ENCODE measurements around the gene ZKSCAN4. TPM values are rescaled to one million over a fixed set of nuclear protein-coding genes. Genes with fewer than 3 reads are reported as not detected.

ZKSCAN4 gene
- total and polyA plus RNA-seq, 2 donors (not counting 1 experiment from before 2014, with no cell fraction given), result 3.0 to 12.1 TPM

DNA sequence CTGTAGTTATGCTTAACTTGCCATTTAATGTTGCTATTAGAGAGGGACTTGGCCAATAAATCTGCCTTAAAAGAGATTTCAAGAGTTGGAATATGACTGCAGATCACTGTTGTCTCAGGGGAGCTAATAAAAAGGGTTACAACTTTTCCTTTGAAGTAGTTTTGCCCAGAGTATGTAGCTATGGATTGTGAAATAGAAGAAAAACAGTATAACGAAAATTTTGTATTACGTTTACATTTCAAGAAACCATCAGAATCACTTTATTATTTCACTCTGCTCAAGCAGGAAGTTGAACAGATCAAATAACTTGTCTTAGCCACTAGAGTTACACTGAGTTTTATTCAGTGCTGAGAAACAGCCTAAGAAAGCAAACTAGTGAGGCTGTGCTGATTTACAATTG is 11.9 kb upstream of the ZKSCAN4 start:
- H3K9me3 ChIP-seq (ENCODE audit: control extremely low read depth in 1 of 3, control insufficient read depth in 2 of 3, insufficient read depth in 1 of 3, low read length in 2 of 3), result peaks cover 0 to 8% (median 6%) of the 10 kb centered on the region in 3 donors
- no peaks in the 10 kb centered on the region for H3K36me3 ChIP-seq (replicated peaks in 1 of 2; ENCODE audit: control extremely low read depth in 1 of 2, control insufficient read depth in 1 of 2, extremely low read depth in 1 of 2, insufficient read depth in 2 of 2, low read length in 1 of 2)
- H3K4me1 ChIP-seq (ENCODE audit: control insufficient read depth in 2 of 2, insufficient read depth in 2 of 2, low read length in 2 of 2), result peaks cover 15 to 18% of the 10 kb centered on the region in 2 donors
- H4K20me1 ChIP-seq (ENCODE audit: control insufficient read depth, insufficient read depth, low read length, poor library complexity, severe bottlenecking), result no peaks in the 10 kb centered on the region
- Mint-ChIP-seq H3K27ac (no peak overlapping the region), H3K27me3 (no peaks in the 10 kb centered on the region), H3K4me1 (peaks cover 6% of the 10 kb centered on the region), H3K9me3 (ENCODE audit: insufficient read depth) (no peaks in the 10 kb centered on the region), H3K4me3 (no peak overlapping the region)
- H3K9ac ChIP-seq (ENCODE audit: low read length), result no peak overlapping the region
- ChIA-PET POLR2A (no interaction called here), CTCF (no interaction called here)
- WGBS (ENCODE audit: insufficient coverage), result no CpG with 5 or more reads among the region's 2 CpGs
- H3K4me3 ChIP-seq (ENCODE audit: control extremely low read depth in 1 of 5, extremely low read depth in 1 of 5, insufficient read depth in 1 of 5, low read depth in 2 of 5, low read length in 4 of 5), result no peak overlapping the region
- H3K79me2 ChIP-seq (ENCODE audit: control insufficient read depth, insufficient read depth, low read length), result peaks cover 24% of the 10 kb centered on the region
- TF ChIP-seq EZH2 (IDR thresholded peaks at IDR 0.05; ENCODE audit: borderline replicate concordance, insufficient read depth, low read depth, low read length, poor library complexity, severe bottlenecking), result no peak
- TF ChIP-seq, protein P1, sequence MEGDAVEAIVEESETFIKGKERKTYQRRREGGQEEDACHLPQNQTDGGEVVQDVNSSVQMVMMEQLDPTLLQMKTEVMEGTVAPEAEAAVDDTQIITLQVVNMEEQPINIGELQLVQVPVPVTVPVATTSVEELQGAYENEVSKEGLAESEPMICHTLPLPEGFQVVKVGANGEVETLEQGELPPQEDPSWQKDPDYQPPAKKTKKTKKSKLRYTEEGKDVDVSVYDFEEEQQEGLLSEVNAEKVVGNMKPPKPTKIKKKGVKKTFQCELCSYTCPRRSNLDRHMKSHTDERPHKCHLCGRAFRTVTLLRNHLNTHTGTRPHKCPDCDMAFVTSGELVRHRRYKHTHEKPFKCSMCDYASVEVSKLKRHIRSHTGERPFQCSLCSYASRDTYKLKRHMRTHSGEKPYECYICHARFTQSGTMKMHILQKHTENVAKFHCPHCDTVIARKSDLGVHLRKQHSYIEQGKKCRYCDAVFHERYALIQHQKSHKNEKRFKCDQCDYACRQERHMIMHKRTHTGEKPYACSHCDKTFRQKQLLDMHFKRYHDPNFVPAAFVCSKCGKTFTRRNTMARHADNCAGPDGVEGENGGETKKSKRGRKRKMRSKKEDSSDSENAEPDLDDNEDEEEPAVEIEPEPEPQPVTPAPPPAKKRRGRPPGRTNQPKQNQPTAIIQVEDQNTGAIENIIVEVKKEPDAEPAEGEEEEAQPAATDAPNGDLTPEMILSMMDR (IDR thresholded peaks at IDR 0.05), result no peak
- H2AFZ ChIP-seq (ENCODE audit: insufficient read depth, low read depth, low read length, poor library complexity, severe bottlenecking), result no peak overlapping the region
- DNase-seq, result no peak
- peaks cover 0 to 7% (median 0%) of the 10 kb centered on the region in 4 experiments for H3K27me3 ChIP-seq (replicated peaks in 1 of 4; ENCODE audit: control extremely low read depth in 1 of 4, control insufficient read depth in 3 of 4, insufficient read depth in 4 of 4, low read length in 3 of 4)
- intact Hi-C loops (cut with micrococcal nuclease), result no loop called here
- H3K4me2 ChIP-seq (replicated peaks; ENCODE audit: low read depth, low read length, poor library complexity, severe bottlenecking), result no peak overlapping the region
- H3K27ac ChIP-seq (ENCODE audit: low read length in 2 of 2), result no peak overlapping the region
- ATAC-seq (ENCODE audit: low read depth), result no peak

DNA sequence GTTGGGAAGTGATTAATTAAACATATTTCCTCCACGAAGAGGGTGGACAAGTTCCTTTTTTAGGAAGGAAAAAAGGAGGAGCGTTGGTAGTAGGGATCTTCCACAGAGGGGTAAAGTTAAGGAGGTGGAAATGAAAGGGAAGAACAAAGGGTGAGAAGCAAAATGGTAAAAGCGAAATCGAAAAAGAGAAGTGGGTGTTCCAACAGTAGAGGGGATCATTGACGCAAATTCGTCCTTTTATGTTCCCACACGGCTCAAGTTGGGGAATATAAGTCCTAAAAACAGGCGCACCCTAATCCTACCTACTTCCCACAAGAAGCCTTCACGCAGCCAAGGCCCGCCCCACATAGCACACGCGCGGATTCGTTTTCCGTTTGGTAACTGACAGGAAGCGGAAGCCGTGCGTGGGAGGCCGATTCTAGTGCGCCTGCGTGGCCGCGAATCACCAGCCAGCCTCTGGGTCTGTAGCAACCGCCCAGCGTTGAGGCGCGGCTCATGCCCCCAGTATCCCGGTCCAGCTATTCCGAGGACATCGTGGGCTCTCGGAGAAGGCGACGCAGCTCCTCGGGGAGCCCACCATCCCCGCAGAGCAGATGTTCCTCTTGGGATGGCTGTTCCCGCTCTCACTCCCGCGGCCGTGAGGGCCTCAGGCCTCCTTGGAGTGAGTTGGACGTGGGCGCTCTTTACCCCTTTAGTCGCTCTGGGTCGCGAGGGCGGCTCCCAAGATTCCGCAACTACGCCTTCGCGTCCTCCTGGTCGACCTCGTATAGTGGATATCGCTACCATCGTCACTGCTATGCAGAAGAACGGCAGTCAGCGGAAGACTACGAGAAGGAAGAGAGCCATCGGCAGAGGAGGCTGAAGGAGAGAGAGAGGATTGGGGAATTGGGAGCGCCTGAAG is 7.1 kb upstream of the ZKSCAN4 start, which contains the start of gene NKAPL:
TSS of gene NKAPL (plus strand) at position 421 of the 901 bp plus-strand sequence. CDS start at position 496, 75 bp downstream.
- peak; percentile 66 for ATAC-seq (ENCODE audit: low read depth)
- H3K9me3 Mint-ChIP-seq (ENCODE audit: insufficient read depth), result no peaks in the 10 kb centered on the region
- ChIA-PET CTCF (no interaction called here), POLR2A (interaction anchor here (0.6 kb wide), 1 partner anchor 179 kb away, joined by 5 read pairs; the partner anchor contains the start of gene ZNF165)
- peak within 1 kb of the TSS; percentile 23 for H3K27ac Mint-ChIP-seq
- WGBS (ENCODE audit: insufficient coverage), result 62% methylated on average over 55 of the region's 58 CpGs
- Histone ChIP-seq H3K9me3 (ENCODE audit: control extremely low read depth in 1 of 3, control insufficient read depth in 2 of 3, insufficient read depth in 1 of 3, low read length in 2 of 3) (peaks cover 0 to 14% (median 6%) of the 10 kb centered on the region in 3 donors), H2AFZ (ENCODE audit: insufficient read depth, low read depth, low read length, poor library complexity, severe bottlenecking) (peak within 1 kb of the TSS; percentile 82), H3K4me3 (ENCODE audit: control extremely low read depth in 1 of 5, extremely low read depth in 1 of 5, insufficient read depth in 1 of 5, low read depth in 2 of 5, low read length in 4 of 5) (peak within 1 kb of the TSS; percentile 31 to 51 (median 45)), H3K4me1 (ENCODE audit: control insufficient read depth in 2 of 2, insufficient read depth in 2 of 2, low read length in 2 of 2) (peaks cover 0 to 11% of the 10 kb centered on the region in 2 donors), H3K27me3 (replicated peaks in 1 of 4; ENCODE audit: control extremely low read depth in 1 of 4, control insufficient read depth in 3 of 4, insufficient read depth in 4 of 4, low read length in 3 of 4) (peaks cover 0 to 11% (median 2%) of the 10 kb centered on the region in 4 experiments), H3K27ac (ENCODE audit: low read length in 2 of 2) (peak within 1 kb of the TSS in 1 of 2 donors; percentile 13), H3K4me2 (replicated peaks; ENCODE audit: low read depth, low read length, poor library complexity, severe bottlenecking) (peak within 1 kb of the TSS; percentile 52), H3K9ac (ENCODE audit: low read length) (peak within 1 kb of the TSS; percentile 29), H4K20me1 (ENCODE audit: control insufficient read depth, insufficient read depth, low read length, poor library complexity, severe bottlenecking) (no peaks in the 10 kb centered on the region), H3K79me2 (ENCODE audit: control insufficient read depth, insufficient read depth, low read length) (no peaks in the 10 kb centered on the region), H3K36me3 (replicated peaks in 1 of 2; ENCODE audit: control extremely low read depth in 1 of 2, control insufficient read depth in 1 of 2, extremely low read depth in 1 of 2, insufficient read depth in 2 of 2, low read length in 1 of 2) (no peaks in the 10 kb centered on the region)
- peak within 1 kb of the TSS; percentile 85 for H3K4me3 Mint-ChIP-seq
- DNase-seq, result peak; percentile 71
- intact Hi-C loops (cut with micrococcal nuclease), result no loop called here
- TF ChIP-seq, protein P1 (IDR thresholded peaks at IDR 0.05), result no peak
- no peak for TF ChIP-seq EZH2 (IDR thresholded peaks at IDR 0.05; ENCODE audit: borderline replicate concordance, insufficient read depth, low read depth, low read length, poor library complexity, severe bottlenecking)
- peaks cover 4% of the 10 kb centered on the region for H3K4me1 Mint-ChIP-seq
- H3K27me3 Mint-ChIP-seq, result peaks cover 3% of the 10 kb centered on the region
